Liver (tissue), 9 donors: ENCODE data around the gene FUS. TPM values are rescaled to one million over a fixed set of nuclear protein-coding genes. Genes with fewer than 3 reads are reported as not detected.

Experiments
- DNase-seq: peaks from one replicate; pipeline ENCODE4 v3.0.0-alpha.2; 2017; ENCODE audit warnings: low spot score
- H3K27ac ChIP-seq, 2 donors: one replicate each; pipeline ENCODE4 v1.7.0; 2013; ENCODE audit warnings: inconsistent platforms in 2 of 2, low read length in 2 of 2, control low read depth in 1 of 2, low read depth in 1 of 2, mild to moderate bottlenecking in 1 of 2
- H3K27me3 ChIP-seq, 4 donors: one replicate each; pipeline versions ENCODE4 v1.6.1 to v1.7.0; 2013; ENCODE audit warnings: low read length in 3 of 4, inconsistent platforms in 1 of 4, mild to moderate bottlenecking in 1 of 4, moderate library complexity in 1 of 4; ENCODE audit not compliant: control insufficient read depth in 4 of 4, insufficient read depth in 4 of 4
- H3K36me3 ChIP-seq, 4 donors: one replicate each; pipeline versions ENCODE4 v1.6.1 to v1.7.0; 2013; ENCODE audit warnings: low read length in 3 of 4, mild to moderate bottlenecking in 3 of 4, low read depth in 1 of 4, moderate library complexity in 1 of 4; ENCODE audit not compliant: control insufficient read depth in 4 of 4, insufficient read depth in 3 of 4
- H3K4me1 ChIP-seq, 4 donors: one replicate each; pipeline versions ENCODE4 v1.6.1 to v1.7.0; 2013; ENCODE audit warnings: low read length in 3 of 4, mild to moderate bottlenecking in 3 of 4, moderate library complexity in 1 of 4; ENCODE audit not compliant: control insufficient read depth in 4 of 4, insufficient read depth in 4 of 4
- H3K4me3 ChIP-seq, 3 donors: one replicate each; pipeline versions ENCODE4 v1.6.1 to v1.7.0; 2013; ENCODE audit warnings: low read length in 3 of 3, control low read depth in 1 of 3, low read depth in 1 of 3, mild to moderate bottlenecking in 1 of 3
- H3K9ac ChIP-seq, 2 donors: one replicate each; pipeline ENCODE4 v1.7.0; 2013; ENCODE audit warnings: low read length in 2 of 2, mild to moderate bottlenecking in 2 of 2, moderate library complexity in 2 of 2, control low read depth in 1 of 2, low read depth in 1 of 2
- H3K9me3 ChIP-seq, 4 donors: one replicate each; pipeline versions ENCODE4 v1.6.1 to v1.7.0; 2013; ENCODE audit warnings: low read length in 3 of 4; ENCODE audit not compliant: control insufficient read depth in 4 of 4
- EGR1 ChIP-seq, 2 donors: IDR thresholded peaks; 2 replicates each; pipeline ENCODE4 v1.6.1; 2016 to 2018; ENCODE audit warnings: antibody characterized with exemption in 2 of 2, low read depth in 2 of 2
- FOXA1 ChIP-seq: IDR thresholded peaks from 2 replicates; pipeline ENCODE4 v1.6.1; 2016; ENCODE audit warnings: antibody characterized with exemption
- FOXA2 ChIP-seq: IDR thresholded peaks from 2 replicates; pipeline ENCODE4 v1.6.1; 2016; ENCODE audit warnings: antibody characterized with exemption
- GABPA ChIP-seq, 2 donors: IDR thresholded peaks in 1 of 2; conservative IDR thresholded peaks in 1 of 2; 2 replicates each; pipeline ENCODE4 v1.6.1; 2016; ENCODE audit warnings: antibody characterized with exemption in 2 of 2, mild to moderate bottlenecking in 1 of 2, moderate library complexity in 1 of 2
- HNF4G ChIP-seq: IDR thresholded peaks from 2 replicates; pipeline ENCODE4 v1.6.1; 2016; ENCODE audit warnings: antibody characterized with exemption
- JUND ChIP-seq, 2 donors: IDR thresholded peaks; 2 replicates each; pipeline ENCODE4 v1.6.1; 2016; ENCODE audit warnings: antibody characterized with exemption in 2 of 2
- NR2F2 ChIP-seq: IDR thresholded peaks from 2 replicates; pipeline ENCODE4 v1.6.1; 2016; ENCODE audit warnings: antibody characterized with exemption
- RAD21 ChIP-seq, 2 donors: IDR thresholded peaks; 2 replicates each; pipeline ENCODE4 v1.6.1; 2016; ENCODE audit warnings: antibody characterized with exemption in 2 of 2, mild to moderate bottlenecking in 2 of 2
- RXRA ChIP-seq, 2 donors: IDR thresholded peaks; 2 replicates each; pipeline ENCODE4 v1.6.1; 2017 to 2018; ENCODE audit warnings: antibody characterized with exemption in 2 of 2, mild to moderate bottlenecking in 1 of 2
- SP1 ChIP-seq: IDR thresholded peaks from 2 replicates; pipeline ENCODE4 v1.6.1; 2018; ENCODE audit warnings: antibody characterized with exemption, mild to moderate bottlenecking
- TAF1 ChIP-seq: conservative IDR thresholded peaks from 2 replicates; pipeline ENCODE4 v1.6.1; 2016; ENCODE audit warnings: antibody characterized with exemption, mild to moderate bottlenecking
- YY1 ChIP-seq: IDR thresholded peaks from 2 replicates; pipeline ENCODE4 v1.6.1; 2016; ENCODE audit warnings: antibody characterized with exemption, mild to moderate bottlenecking
- WGBS: extraction: QIAGEN DNeasy Blood & Tissue Kit; methylation state at CpG from one replicate; pipeline ENCODE4 v1.1.7; 2013; 5-methylcytosine and 5-hydroxymethylcytosine counted together
- polyA plus RNA-seq, 2 donors: library from polyadenylated mRNA; stranded (reverse) in 1 of 2; unstranded in 1 of 2; fragments of 200-250 nt in 1 of 2; fragments of >200 nt in 1 of 2; fragmentation: Nextera tagmentation in 1 of 2; extraction: Ambion mirVana in 1 of 2; gene quantifications; one replicate each; pipeline versions ENCODE4 v1.2.1 to v1.2.3, GENCODE V29; 2013 to 2015
- total RNA-seq, 2 donors: library from RNA; depleted of rRNA; stranded (reverse); fragments of >200 nt; gene quantifications; one replicate each; pipeline ENCODE4 v1.2.3, GENCODE V29; 2014
- TF ChIP-seq, protein P1 (sequence below): IDR thresholded peaks from 2 replicates; pipeline ENCODE4 v1.6.1; 2016; ENCODE audit warnings: antibody characterized with exemption, mild to moderate bottlenecking
- TF ChIP-seq, protein P2 (sequence below): IDR thresholded peaks from 2 replicates; pipeline ENCODE4 v1.6.1; 2016; ENCODE audit warnings: antibody characterized with exemption
- TF ChIP-seq, protein P3 (sequence below): IDR thresholded peaks from 2 replicates; pipeline ENCODE4 v1.6.1; 2016; ENCODE audit warnings: antibody characterized with exemption
- TF ChIP-seq, protein P4 (sequence below): fragments of 150-350 bp; IDR thresholded peaks from 2 replicates; pipeline ENCODE4 v1.5.1; 2017; ENCODE audit warnings: improper control_type of control experiment, low read depth, low read length; ENCODE audit not compliant: missing input control
- TF ChIP-seq, protein P5 (sequence below): IDR thresholded peaks from 2 replicates; pipeline ENCODE4 v1.6.1; 2016; ENCODE audit warnings: antibody characterized with exemption
- donor health status: healthy.
- donor health status: healthy.
- donor health status: healthy.
- donor health status: healthy.
- donor health status: healthy.

Gene FUS
- total and polyA plus RNA-seq, 4 donors, result 7.5 to 51.5 (median 39.3) TPM

DNA sequence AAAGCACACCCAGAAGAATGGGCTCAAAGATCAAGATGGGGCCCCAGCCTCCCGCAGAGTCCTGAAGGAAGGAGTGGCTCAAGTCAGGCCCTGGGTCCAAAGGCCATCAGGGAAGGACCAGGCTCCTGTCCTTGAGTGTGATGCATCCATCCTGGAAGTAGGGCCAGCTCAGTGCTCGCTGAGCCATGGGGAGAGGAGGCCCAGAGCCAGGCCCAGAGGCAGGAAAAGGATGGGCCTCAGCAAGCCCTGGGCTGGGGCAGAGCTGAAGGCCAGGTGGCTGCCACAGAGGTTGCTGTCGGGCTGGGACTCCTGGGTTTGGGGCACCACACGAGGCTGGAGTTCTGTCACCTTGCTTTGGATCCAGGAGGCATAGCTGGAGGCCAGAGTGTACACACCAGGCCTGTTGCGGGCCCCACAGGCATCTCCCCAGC lies 48.1 kb upstream of the FUS start:
- Histone ChIP-seq H3K9ac (no peak overlapping the region), H3K36me3 (peaks cover 8 to 40% (median 13%) of the 10 kb centered on the region in 4 donors), H3K27me3 (no peaks in the 10 kb centered on the region), H3K4me3 (no peak overlapping the region), H3K27ac (no peak overlapping the region), H3K4me1 (peaks cover 0 to 18% (median 5%) of the 10 kb centered on the region in 4 donors), H3K9me3 (no peaks in the 10 kb centered on the region)
- no peak for DNase-seq
- TF ChIP-seq NR2F2, result no peak
- no peak for TF ChIP-seq EGR1 (IDR thresholded peaks at IDR 0.05; ENCODE audit: low read depth in 2 of 2)
- TF ChIP-seq RAD21 (IDR thresholded peaks at IDR 0.05), result no peak
- TF ChIP-seq RXRA (IDR thresholded peaks at IDR 0.05), result no peak
- TF ChIP-seq, protein P1, sequence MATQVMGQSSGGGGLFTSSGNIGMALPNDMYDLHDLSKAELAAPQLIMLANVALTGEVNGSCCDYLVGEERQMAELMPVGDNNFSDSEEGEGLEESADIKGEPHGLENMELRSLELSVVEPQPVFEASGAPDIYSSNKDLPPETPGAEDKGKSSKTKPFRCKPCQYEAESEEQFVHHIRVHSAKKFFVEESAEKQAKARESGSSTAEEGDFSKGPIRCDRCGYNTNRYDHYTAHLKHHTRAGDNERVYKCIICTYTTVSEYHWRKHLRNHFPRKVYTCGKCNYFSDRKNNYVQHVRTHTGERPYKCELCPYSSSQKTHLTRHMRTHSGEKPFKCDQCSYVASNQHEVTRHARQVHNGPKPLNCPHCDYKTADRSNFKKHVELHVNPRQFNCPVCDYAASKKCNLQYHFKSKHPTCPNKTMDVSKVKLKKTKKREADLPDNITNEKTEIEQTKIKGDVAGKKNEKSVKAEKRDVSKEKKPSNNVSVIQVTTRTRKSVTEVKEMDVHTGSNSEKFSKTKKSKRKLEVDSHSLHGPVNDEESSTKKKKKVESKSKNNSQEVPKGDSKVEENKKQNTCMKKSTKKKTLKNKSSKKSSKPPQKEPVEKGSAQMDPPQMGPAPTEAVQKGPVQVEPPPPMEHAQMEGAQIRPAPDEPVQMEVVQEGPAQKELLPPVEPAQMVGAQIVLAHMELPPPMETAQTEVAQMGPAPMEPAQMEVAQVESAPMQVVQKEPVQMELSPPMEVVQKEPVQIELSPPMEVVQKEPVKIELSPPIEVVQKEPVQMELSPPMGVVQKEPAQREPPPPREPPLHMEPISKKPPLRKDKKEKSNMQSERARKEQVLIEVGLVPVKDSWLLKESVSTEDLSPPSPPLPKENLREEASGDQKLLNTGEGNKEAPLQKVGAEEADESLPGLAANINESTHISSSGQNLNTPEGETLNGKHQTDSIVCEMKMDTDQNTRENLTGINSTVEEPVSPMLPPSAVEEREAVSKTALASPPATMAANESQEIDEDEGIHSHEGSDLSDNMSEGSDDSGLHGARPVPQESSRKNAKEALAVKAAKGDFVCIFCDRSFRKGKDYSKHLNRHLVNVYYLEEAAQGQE, result no peak
- TF ChIP-seq, protein P2, sequence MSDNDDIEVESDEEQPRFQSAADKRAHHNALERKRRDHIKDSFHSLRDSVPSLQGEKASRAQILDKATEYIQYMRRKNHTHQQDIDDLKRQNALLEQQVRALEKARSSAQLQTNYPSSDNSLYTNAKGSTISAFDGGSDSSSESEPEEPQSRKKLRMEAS, result no peak
- TF ChIP-seq, protein P3, sequence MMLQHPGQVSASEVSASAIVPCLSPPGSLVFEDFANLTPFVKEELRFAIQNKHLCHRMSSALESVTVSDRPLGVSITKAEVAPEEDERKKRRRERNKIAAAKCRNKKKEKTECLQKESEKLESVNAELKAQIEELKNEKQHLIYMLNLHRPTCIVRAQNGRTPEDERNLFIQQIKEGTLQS, result no peak
- TF ChIP-seq, protein P4, sequence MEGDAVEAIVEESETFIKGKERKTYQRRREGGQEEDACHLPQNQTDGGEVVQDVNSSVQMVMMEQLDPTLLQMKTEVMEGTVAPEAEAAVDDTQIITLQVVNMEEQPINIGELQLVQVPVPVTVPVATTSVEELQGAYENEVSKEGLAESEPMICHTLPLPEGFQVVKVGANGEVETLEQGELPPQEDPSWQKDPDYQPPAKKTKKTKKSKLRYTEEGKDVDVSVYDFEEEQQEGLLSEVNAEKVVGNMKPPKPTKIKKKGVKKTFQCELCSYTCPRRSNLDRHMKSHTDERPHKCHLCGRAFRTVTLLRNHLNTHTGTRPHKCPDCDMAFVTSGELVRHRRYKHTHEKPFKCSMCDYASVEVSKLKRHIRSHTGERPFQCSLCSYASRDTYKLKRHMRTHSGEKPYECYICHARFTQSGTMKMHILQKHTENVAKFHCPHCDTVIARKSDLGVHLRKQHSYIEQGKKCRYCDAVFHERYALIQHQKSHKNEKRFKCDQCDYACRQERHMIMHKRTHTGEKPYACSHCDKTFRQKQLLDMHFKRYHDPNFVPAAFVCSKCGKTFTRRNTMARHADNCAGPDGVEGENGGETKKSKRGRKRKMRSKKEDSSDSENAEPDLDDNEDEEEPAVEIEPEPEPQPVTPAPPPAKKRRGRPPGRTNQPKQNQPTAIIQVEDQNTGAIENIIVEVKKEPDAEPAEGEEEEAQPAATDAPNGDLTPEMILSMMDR, result no peak
- TF ChIP-seq, protein P5, sequence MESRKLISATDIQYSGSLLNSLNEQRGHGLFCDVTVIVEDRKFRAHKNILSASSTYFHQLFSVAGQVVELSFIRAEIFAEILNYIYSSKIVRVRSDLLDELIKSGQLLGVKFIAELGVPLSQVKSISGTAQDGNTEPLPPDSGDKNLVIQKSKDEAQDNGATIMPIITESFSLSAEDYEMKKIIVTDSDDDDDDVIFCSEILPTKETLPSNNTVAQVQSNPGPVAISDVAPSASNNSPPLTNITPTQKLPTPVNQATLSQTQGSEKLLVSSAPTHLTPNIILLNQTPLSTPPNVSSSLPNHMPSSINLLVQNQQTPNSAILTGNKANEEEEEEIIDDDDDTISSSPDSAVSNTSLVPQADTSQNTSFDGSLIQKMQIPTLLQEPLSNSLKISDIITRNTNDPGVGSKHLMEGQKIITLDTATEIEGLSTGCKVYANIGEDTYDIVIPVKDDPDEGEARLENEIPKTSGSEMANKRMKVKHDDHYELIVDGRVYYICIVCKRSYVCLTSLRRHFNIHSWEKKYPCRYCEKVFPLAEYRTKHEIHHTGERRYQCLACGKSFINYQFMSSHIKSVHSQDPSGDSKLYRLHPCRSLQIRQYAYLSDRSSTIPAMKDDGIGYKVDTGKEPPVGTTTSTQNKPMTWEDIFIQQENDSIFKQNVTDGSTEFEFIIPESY, result no peak
- 89% methylated on average over 5 of the region's 5 CpGs for WGBS

DNA sequence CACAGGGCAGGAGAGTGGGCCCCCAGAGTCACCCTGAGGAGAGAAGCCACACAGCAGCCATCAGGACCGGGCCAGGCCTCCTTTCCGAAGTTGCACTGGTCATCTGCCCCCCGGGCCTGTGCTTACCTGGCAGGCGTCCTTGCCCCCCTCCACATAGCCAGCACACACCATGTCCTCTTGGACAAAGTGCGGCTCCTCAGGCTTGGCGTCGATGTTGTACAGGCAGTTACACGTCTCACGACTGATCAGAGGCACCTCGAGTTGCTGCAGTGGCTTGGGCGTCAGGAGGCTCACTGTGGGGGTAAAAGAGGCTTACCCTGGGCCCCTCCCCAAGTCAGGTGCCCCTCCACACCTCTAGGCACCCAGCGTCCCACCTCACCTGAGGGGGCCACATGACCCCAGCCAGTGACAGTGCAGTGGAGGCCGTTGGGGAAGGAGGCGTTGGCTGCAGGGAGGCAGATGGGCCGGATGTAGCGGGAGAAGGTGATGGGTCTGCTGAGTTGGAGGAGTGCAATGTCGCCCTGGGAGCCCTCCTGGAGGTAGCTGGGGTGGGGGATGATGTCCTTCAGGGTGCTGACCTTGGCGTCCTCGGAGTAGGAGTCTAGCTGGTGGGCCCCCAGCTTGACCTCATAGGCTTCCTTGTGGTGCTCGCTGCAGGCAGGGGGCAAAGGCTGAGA lies 47.5 kb upstream of the FUS start:
- DNase-seq, result no peak
- Histone ChIP-seq H3K4me3 (no peak overlapping the region), H3K9me3 (no peaks in the 10 kb centered on the region), H3K27me3 (no peaks in the 10 kb centered on the region), H3K9ac (no peak overlapping the region), H3K27ac (no peak overlapping the region), H3K4me1 (peaks cover 0 to 18% (median 5%) of the 10 kb centered on the region in 4 donors), H3K36me3 (peaks cover 8 to 37% (median 12%) of the 10 kb centered on the region in 4 donors)
- 88% methylated on average over 20 of the region's 20 CpGs for WGBS
- TF ChIP-seq, protein P3, result no peak
- TF ChIP-seq, protein P4, result no peak
- TF ChIP-seq RAD21 (IDR thresholded peaks at IDR 0.05) (no peak), JUND (IDR thresholded peaks at IDR 0.05) (no peak), YY1 (no peak), HNF4G (no peak), GABPA (IDR thresholded peaks at IDR 0.05 in 1 of 2, conservative IDR thresholded peaks at IDR 0.05 in 1 of 2) (no peak), TAF1 (no peak), FOXA1 (no peak), SP1 (no peak), RXRA (IDR thresholded peaks at IDR 0.05) (no peak), FOXA2 (no peak), EGR1 (IDR thresholded peaks at IDR 0.05; ENCODE audit: low read depth in 2 of 2) (no peak)
- TF ChIP-seq, protein P2, result no peak
- TF ChIP-seq, protein P5, result no peak
